Immature natural killer cell (primary cell): Measurements from ENCODE around the gene CMTM7. TPM values are rescaled to one million over a fixed set of nuclear protein-coding genes. Genes with fewer than 3 reads are reported as not detected.
"Not testable (repeated sequence)": the region's sequence is repeated elsewhere in the genome, so short reads cannot be mapped to it uniquely, and the experiment has no call there.

Experiments used
- DNase-seq, 3 donors: peaks; one replicate each; pipeline ENCODE4 v3.0.0; 2022; ENCODE audit warnings: mixed read lengths in 1 of 3
- H3K27ac Mint-ChIP-seq, 6 donors: one replicate each; pipeline ENCODE4 v1.8.0; 2020; ENCODE audit warnings: mixed read lengths in 6 of 6, mild to moderate bottlenecking in 5 of 6, inconsistent platforms in 4 of 6, moderate library complexity in 3 of 6
- H3K27me3 Mint-ChIP-seq, 3 donors: one replicate each; pipeline ENCODE4 v1.8.0; 2020 to 2021; ENCODE audit warnings: low read depth in 3 of 3, mild to moderate bottlenecking in 3 of 3, mixed read lengths in 3 of 3, moderate library complexity in 3 of 3, inconsistent platforms in 1 of 3
- H3K36me3 Mint-ChIP-seq, 3 donors: one replicate each; pipeline ENCODE4 v1.8.0; 2020; ENCODE audit warnings: mixed read lengths in 3 of 3, inconsistent platforms in 2 of 3, mild to moderate bottlenecking in 2 of 3
- H3K4me1 Mint-ChIP-seq, 2 donors: one replicate each; pipeline ENCODE4 v1.8.0; 2020; ENCODE audit warnings: inconsistent platforms in 2 of 2, mild to moderate bottlenecking in 2 of 2, mixed read lengths in 2 of 2, moderate library complexity in 1 of 2
- H3K4me3 Mint-ChIP-seq, 5 donors: one replicate each; pipeline ENCODE4 v1.8.0; 2020; ENCODE audit warnings: mild to moderate bottlenecking in 5 of 5, mixed read lengths in 5 of 5, inconsistent platforms in 3 of 5, moderate library complexity in 3 of 5
- H3K9me3 Mint-ChIP-seq, 6 donors: one replicate each; pipeline ENCODE4 v1.8.0; 2020; ENCODE audit warnings: mild to moderate bottlenecking in 6 of 6, mixed read lengths in 6 of 6, inconsistent platforms in 4 of 6, moderate library complexity in 3 of 6
- polyA plus RNA-seq, 3 donors: library from polyadenylated mRNA; unstranded; fragments of 300-500 nt; fragmentation: Illumina TruSeq; gene quantifications; one replicate each; pipeline ENCODE4 v1.2.3, GENCODE V29; 2021

Gene CMTM7
- polyA plus RNA-seq, 3 donors from 2014 or later, result 16.8 to 29.8 (median 28.2) TPM

- no peaks in the 10 kb centered on the region for H3K9me3 Mint-ChIP-seq
- H3K4me3 Mint-ChIP-seq, result no peak overlapping the region
- H3K27ac Mint-ChIP-seq, result no peak overlapping the region
- peaks cover 0 to 4% (median 0%) of the 10 kb centered on the region in 3 donors for H3K36me3 Mint-ChIP-seq
- H3K27me3 Mint-ChIP-seq, result peaks cover 1 to 3% (median 3%) of the 10 kb centered on the region in 3 donors
- peaks cover 5 to 7% of the 10 kb centered on the region in 2 donors for H3K4me1 Mint-ChIP-seq
- DNase-seq, result no peak
Measured at GRCh38 chr3:32372213-32372490, 19.5 kb upstream of the CMTM7 start.

GRCh38 chr3:32373276-32373675 is 18.4 kb upstream of the CMTM7 start:
- Mint-ChIP-seq H3K4me3 (no peak overlapping the region), H3K9me3 (no peaks in the 10 kb centered on the region), H3K27me3 (peaks cover 1 to 5% (median 3%) of the 10 kb centered on the region in 3 donors), H3K27ac (no peak overlapping the region), H3K36me3 (peaks cover 0 to 4% (median 0%) of the 10 kb centered on the region in 3 donors), H3K4me1 (peaks cover 5 to 7% of the 10 kb centered on the region in 2 donors)
- no peak for DNase-seq

- DNase-seq, result no peak
- no peaks in the 10 kb centered on the region for H3K9me3 Mint-ChIP-seq
- H3K27me3 Mint-ChIP-seq, result peaks cover 1 to 5% (median 3%) of the 10 kb centered on the region in 3 donors
- no peak overlapping the region for H3K4me3 Mint-ChIP-seq
- peaks cover 5 to 7% of the 10 kb centered on the region in 2 donors for H3K4me1 Mint-ChIP-seq
- H3K27ac Mint-ChIP-seq, result no peak overlapping the region
- peaks cover 0 to 4% (median 0%) of the 10 kb centered on the region in 3 donors for H3K36me3 Mint-ChIP-seq
Measured at GRCh38 chr3:32373844-32374243, 17.8 kb upstream of the CMTM7 start.

GRCh38 chr3:32374788-32375595 is 16.7 kb upstream of the CMTM7 start:
- H3K27ac Mint-ChIP-seq, result peak overlapping the region in 1 of 6 donors; percentile 3
- H3K27me3 Mint-ChIP-seq, result peaks cover 1 to 3% (median 2%) of the 10 kb centered on the region in 3 donors
- peak; percentile 65 to 73 (median 65) for DNase-seq
- no peaks in the 10 kb centered on the region for H3K9me3 Mint-ChIP-seq
- H3K36me3 Mint-ChIP-seq, result peaks cover 0 to 3% (median 0%) of the 10 kb centered on the region in 3 donors
- no peak overlapping the region for H3K4me3 Mint-ChIP-seq
- H3K4me1 Mint-ChIP-seq, result peaks cover 5 to 7% of the 10 kb centered on the region in 2 donors

GRCh38 chr3:32375596-32375930 is 16.1 kb upstream of the CMTM7 start:
- Mint-ChIP-seq H3K27me3 (peaks cover 1 to 3% (median 2%) of the 10 kb centered on the region in 3 donors), H3K4me3 (no peak overlapping the region), H3K27ac (no peak overlapping the region)

GRCh38 chr3:32376115-32376514 is 15.5 kb upstream of the CMTM7 start:
- Mint-ChIP-seq H3K4me1 (peaks cover 5 to 7% of the 10 kb centered on the region in 2 donors), H3K27me3 (peaks cover 1 to 5% (median 2%) of the 10 kb centered on the region in 3 donors), H3K4me3 (no peak overlapping the region), H3K27ac (no peak overlapping the region), H3K9me3 (no peaks in the 10 kb centered on the region), H3K36me3 (no peaks in the 10 kb centered on the region)
- DNase-seq, result no peak

More at GRCh38 chr3:32375596-32375930, 16.1 kb upstream of the CMTM7 start:
- DNase-seq, result no peak
- Mint-ChIP-seq H3K36me3 (no peaks in the 10 kb centered on the region), H3K4me1 (peaks cover 5 to 7% of the 10 kb centered on the region in 2 donors), H3K9me3 (no peaks in the 10 kb centered on the region)

GRCh38 chr3:32379831-32380500 is 11.7 kb upstream of the CMTM7 start:
- Mint-ChIP-seq H3K27ac (no peak overlapping the region), H3K4me3 (no peak overlapping the region), H3K4me1 (peaks cover 4 to 5% of the 10 kb centered on the region in 2 donors), H3K36me3 (no peaks in the 10 kb centered on the region), H3K27me3 (peaks cover 5 to 6% (median 6%) of the 10 kb centered on the region in 3 donors), H3K9me3 (no peaks in the 10 kb centered on the region)
- no peak for DNase-seq

- no peak overlapping the region for H3K4me3 Mint-ChIP-seq
- no peaks in the 10 kb centered on the region for H3K4me1 Mint-ChIP-seq
- H3K9me3 Mint-ChIP-seq, result no peaks in the 10 kb centered on the region
- H3K27me3 Mint-ChIP-seq, result peaks cover 2 to 9% (median 6%) of the 10 kb centered on the region in 3 donors
- H3K36me3 Mint-ChIP-seq, result no peaks in the 10 kb centered on the region
- no peak for DNase-seq
- no peak overlapping the region for H3K27ac Mint-ChIP-seq
Measured at GRCh38 chr3:32381922-32382321, 9.7 kb upstream of the CMTM7 start.

- Mint-ChIP-seq H3K27me3 (peaks cover 2 to 7% (median 6%) of the 10 kb centered on the region in 3 donors), H3K27ac (no peak overlapping the region), H3K9me3 (no peaks in the 10 kb centered on the region), H3K36me3 (no peaks in the 10 kb centered on the region), H3K4me1 (no peaks in the 10 kb centered on the region), H3K4me3 (no peak overlapping the region)
- DNase-seq, result no peak
Measured at GRCh38 chr3:32383136-32383711, 8.4 kb upstream of the CMTM7 start.

GRCh38 chr3:32384938-32385337 is 6.7 kb upstream of the CMTM7 start:
- Mint-ChIP-seq H3K36me3 (no peaks in the 10 kb centered on the region), H3K4me1 (no peaks in the 10 kb centered on the region), H3K9me3 (no peaks in the 10 kb centered on the region), H3K27me3 (peaks cover 2 to 7% (median 6%) of the 10 kb centered on the region in 3 donors), H3K4me3 (no peak overlapping the region), H3K27ac (no peak overlapping the region)
- no peak for DNase-seq

- Mint-ChIP-seq H3K36me3 (no peaks in the 10 kb centered on the region), H3K27ac (no peak overlapping the region), H3K4me3 (no peak overlapping the region), H3K9me3 (no peaks in the 10 kb centered on the region), H3K27me3 (peaks cover 1 to 7% (median 6%) of the 10 kb centered on the region in 3 donors), H3K4me1 (peaks cover 12 to 15% of the 10 kb centered on the region in 2 donors)
- no peak for DNase-seq
Measured at GRCh38 chr3:32387512-32387911, 4.1 kb upstream of the CMTM7 start.

- Mint-ChIP-seq H3K4me1 (peaks cover 29 to 33% of the 10 kb centered on the region in 2 donors), H3K4me3 (peak overlapping the region in 1 of 5 donors; percentile 40)
- not testable (repeated sequence) for H3K9me3 Mint-ChIP-seq, DNase-seq, H3K27ac Mint-ChIP-seq, H3K27me3 Mint-ChIP-seq, H3K36me3 Mint-ChIP-seq
Measured at GRCh38 chr3:32389577-32389976, 2.1 kb upstream of the CMTM7 start.

GRCh38 chr3:32392536-32393302 is 1.1 kb downstream of the CMTM7 start:
- H3K9me3 Mint-ChIP-seq, result no peaks in the 10 kb centered on the region
- DNase-seq, result no peak
- peak overlapping the region; percentile 92 to 96 (median 95) for H3K4me3 Mint-ChIP-seq
- no peaks in the 10 kb centered on the region for H3K36me3 Mint-ChIP-seq
- H3K27ac Mint-ChIP-seq, result peak overlapping the region; percentile 73 to 85 (median 80)
- H3K4me1 Mint-ChIP-seq, result peaks cover 40 to 49% of the 10 kb centered on the region in 2 donors
- peaks cover 0 to 1% (median 1%) of the 10 kb centered on the region in 3 donors for H3K27me3 Mint-ChIP-seq
